ENCODE data around the gene EXOG. TPM values are rescaled to one million over a fixed set of nuclear protein-coding genes. Genes with fewer than 3 reads are reported as not detected.
A peak's percentile ranks its signal among the peaks of the same experiment; 100 is the strongest.

The EXOG gene, protein sequence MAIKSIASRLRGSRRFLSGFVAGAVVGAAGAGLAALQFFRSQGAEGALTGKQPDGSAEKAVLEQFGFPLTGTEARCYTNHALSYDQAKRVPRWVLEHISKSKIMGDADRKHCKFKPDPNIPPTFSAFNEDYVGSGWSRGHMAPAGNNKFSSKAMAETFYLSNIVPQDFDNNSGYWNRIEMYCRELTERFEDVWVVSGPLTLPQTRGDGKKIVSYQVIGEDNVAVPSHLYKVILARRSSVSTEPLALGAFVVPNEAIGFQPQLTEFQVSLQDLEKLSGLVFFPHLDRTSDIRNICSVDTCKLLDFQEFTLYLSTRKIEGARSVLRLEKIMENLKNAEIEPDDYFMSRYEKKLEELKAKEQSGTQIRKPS
- polyA plus RNA-seq (44.4 and 45.6 TPM in 2 replicates), polyA minus RNA-seq (45.5 and 48.0 TPM in 2 replicates)

DNA sequence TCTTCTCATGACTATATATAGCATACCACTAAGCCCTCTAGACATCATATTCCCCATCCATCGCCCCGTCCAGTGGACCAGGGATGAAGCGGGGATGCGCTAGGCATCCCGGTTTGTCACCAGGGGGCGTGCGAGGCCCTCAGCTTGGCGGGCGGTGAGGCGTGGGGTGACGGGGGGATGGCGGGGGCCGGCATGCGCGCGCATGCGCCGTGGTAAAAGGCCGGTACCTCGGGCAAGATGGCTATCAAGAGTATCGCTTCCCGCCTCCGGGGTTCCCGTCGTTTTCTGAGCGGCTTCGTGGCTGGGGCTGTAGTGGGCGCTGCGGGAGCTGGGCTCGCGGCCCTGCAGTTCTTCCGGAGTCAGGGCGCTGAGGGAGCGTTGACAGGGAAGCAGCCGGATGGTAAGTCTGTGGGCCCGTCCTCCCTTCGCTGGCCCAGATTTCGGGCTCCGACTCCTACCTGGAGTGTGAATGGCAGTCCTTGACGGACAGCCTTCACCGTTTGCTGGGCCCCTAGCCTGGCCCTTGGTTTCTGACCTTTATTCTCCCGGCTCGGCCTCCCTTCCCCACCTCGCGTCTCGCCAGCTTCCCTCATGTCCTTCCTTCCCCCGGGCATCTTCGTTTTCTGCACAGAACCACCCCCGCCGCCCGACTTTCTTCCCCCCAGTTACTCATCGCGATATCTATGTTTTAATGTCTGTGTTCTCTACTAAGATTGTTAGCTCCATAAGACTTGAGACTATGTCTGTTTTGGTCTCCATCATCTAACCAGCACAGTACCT is at the start of gene EXOG:
EXOG (plus strand) TSS at position 210 of the 780 bp plus-strand sequence; CDS start at position 238, 28 bp downstream.
- peak within 1 kb of the TSS; percentile 86 for H3K9ac ChIP-seq (ENCODE audit: low read length)
- TF ChIP-seq EP300 (conservative IDR thresholded peaks at IDR 0.05; ENCODE audit: poor library complexity, severe bottlenecking) (no peak), EZH2 (IDR thresholded peaks at IDR 0.05; ENCODE audit: borderline replicate concordance, insufficient read depth, low read length, poor library complexity, severe bottlenecking) (no peak), TAF1 (IDR thresholded peaks at IDR 0.05; ENCODE audit: low read depth) (peak; percentile 69), MXI1 (conservative IDR thresholded peaks at IDR 0.05; ENCODE audit: poor library complexity, severe bottlenecking) (peak; percentile 65), RAD21 (conservative IDR thresholded peaks at IDR 0.05) (peak; percentile 72), SMC3 (conservative IDR thresholded peaks at IDR 0.05; ENCODE audit: poor library complexity) (peak; percentile 82), POLR2AphosphoS5 (IDR thresholded peaks at IDR 0.05) (peak; percentile 62)
- TF ChIP-seq, protein P1, sequence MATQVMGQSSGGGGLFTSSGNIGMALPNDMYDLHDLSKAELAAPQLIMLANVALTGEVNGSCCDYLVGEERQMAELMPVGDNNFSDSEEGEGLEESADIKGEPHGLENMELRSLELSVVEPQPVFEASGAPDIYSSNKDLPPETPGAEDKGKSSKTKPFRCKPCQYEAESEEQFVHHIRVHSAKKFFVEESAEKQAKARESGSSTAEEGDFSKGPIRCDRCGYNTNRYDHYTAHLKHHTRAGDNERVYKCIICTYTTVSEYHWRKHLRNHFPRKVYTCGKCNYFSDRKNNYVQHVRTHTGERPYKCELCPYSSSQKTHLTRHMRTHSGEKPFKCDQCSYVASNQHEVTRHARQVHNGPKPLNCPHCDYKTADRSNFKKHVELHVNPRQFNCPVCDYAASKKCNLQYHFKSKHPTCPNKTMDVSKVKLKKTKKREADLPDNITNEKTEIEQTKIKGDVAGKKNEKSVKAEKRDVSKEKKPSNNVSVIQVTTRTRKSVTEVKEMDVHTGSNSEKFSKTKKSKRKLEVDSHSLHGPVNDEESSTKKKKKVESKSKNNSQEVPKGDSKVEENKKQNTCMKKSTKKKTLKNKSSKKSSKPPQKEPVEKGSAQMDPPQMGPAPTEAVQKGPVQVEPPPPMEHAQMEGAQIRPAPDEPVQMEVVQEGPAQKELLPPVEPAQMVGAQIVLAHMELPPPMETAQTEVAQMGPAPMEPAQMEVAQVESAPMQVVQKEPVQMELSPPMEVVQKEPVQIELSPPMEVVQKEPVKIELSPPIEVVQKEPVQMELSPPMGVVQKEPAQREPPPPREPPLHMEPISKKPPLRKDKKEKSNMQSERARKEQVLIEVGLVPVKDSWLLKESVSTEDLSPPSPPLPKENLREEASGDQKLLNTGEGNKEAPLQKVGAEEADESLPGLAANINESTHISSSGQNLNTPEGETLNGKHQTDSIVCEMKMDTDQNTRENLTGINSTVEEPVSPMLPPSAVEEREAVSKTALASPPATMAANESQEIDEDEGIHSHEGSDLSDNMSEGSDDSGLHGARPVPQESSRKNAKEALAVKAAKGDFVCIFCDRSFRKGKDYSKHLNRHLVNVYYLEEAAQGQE (IDR thresholded peaks at IDR 0.05; ENCODE audit: borderline replicate concordance): peak; percentile 58
- TF ChIP-seq, protein P2, sequence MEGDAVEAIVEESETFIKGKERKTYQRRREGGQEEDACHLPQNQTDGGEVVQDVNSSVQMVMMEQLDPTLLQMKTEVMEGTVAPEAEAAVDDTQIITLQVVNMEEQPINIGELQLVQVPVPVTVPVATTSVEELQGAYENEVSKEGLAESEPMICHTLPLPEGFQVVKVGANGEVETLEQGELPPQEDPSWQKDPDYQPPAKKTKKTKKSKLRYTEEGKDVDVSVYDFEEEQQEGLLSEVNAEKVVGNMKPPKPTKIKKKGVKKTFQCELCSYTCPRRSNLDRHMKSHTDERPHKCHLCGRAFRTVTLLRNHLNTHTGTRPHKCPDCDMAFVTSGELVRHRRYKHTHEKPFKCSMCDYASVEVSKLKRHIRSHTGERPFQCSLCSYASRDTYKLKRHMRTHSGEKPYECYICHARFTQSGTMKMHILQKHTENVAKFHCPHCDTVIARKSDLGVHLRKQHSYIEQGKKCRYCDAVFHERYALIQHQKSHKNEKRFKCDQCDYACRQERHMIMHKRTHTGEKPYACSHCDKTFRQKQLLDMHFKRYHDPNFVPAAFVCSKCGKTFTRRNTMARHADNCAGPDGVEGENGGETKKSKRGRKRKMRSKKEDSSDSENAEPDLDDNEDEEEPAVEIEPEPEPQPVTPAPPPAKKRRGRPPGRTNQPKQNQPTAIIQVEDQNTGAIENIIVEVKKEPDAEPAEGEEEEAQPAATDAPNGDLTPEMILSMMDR (IDR thresholded peaks at IDR 0.05; ENCODE audit: poor library complexity, severe bottlenecking): peak; percentile 91
- no peaks in the 10 kb centered on the region for H3K9me2 ChIP-seq (ENCODE audit: insufficient read depth, low read length)
- H3K79me2 ChIP-seq (replicated peaks; ENCODE audit: insufficient read depth, low read length): peaks cover 8% of the 10 kb centered on the region
- H3K4me3 ChIP-seq (ENCODE audit: low read length): peak within 1 kb of the TSS; percentile 90
- no peaks in the 10 kb centered on the region for H3K27me3 ChIP-seq (ENCODE audit: insufficient read depth, low read depth, low read length)
- H2AFZ ChIP-seq (ENCODE audit: low read depth, low read length): peak within 1 kb of the TSS; percentile 83
- H4K20me1 ChIP-seq (ENCODE audit: insufficient read depth): no peaks in the 10 kb centered on the region
- no peaks in the 10 kb centered on the region for H3K36me3 ChIP-seq (ENCODE audit: insufficient read depth, low read length)
- H3K9me3 ChIP-seq (ENCODE audit: low read length): no peaks in the 10 kb centered on the region
- H3K27ac ChIP-seq (ENCODE audit: low read length): peak within 1 kb of the TSS; percentile 80
- peak within 1 kb of the TSS; percentile 92 for H3K4me2 ChIP-seq (ENCODE audit: low read length)
- no peaks in the 10 kb centered on the region for H3F3A ChIP-seq (ENCODE audit: insufficient read depth, low read length, poor library complexity, severe bottlenecking)

DNA sequence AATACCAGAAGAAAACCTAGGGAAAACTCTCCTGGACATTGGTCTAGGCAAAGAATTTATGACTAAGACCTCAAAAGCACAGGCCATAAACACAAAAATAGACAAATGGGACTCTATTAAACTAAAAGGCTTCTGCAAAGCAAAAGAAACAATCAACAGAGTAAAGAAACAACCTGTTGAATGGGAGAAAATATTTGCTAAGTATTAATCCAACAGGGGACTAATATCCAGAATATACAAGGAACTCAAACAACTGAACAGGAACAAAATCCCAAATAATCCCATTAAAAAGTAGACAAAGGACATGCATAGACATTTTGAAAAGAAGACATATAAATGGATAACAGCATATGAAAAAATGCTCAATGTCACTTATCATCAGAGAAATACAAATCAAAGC is 49.3 kb upstream of the EXOG start:
- Histone ChIP-seq H4K20me1 (ENCODE audit: insufficient read depth) (no peaks in the 10 kb centered on the region), H3K9me3 (ENCODE audit: low read length) (no peaks in the 10 kb centered on the region), H3K79me2 (replicated peaks; ENCODE audit: insufficient read depth, low read length) (no peaks in the 10 kb centered on the region), H3K9me2 (ENCODE audit: insufficient read depth, low read length) (no peaks in the 10 kb centered on the region), H2AFZ (ENCODE audit: low read depth, low read length) (no peak overlapping the region), H3K4me2 (ENCODE audit: low read length) (no peak overlapping the region), H3K36me3 (ENCODE audit: insufficient read depth, low read length) (no peaks in the 10 kb centered on the region), H3K27me3 (ENCODE audit: insufficient read depth, low read depth, low read length) (no peaks in the 10 kb centered on the region), H3K27ac (ENCODE audit: low read length) (no peak overlapping the region), H3K4me3 (ENCODE audit: low read length) (no peak overlapping the region), H3F3A (ENCODE audit: insufficient read depth, low read length, poor library complexity, severe bottlenecking) (no peaks in the 10 kb centered on the region), H3K9ac (ENCODE audit: low read length) (no peak overlapping the region)
- TF ChIP-seq, protein P1 (IDR thresholded peaks at IDR 0.05; ENCODE audit: borderline replicate concordance): no peak
- TF ChIP-seq EZH2 (IDR thresholded peaks at IDR 0.05; ENCODE audit: borderline replicate concordance, insufficient read depth, low read length, poor library complexity, severe bottlenecking) (no peak), POLR2AphosphoS5 (IDR thresholded peaks at IDR 0.05) (no peak), EP300 (conservative IDR thresholded peaks at IDR 0.05; ENCODE audit: poor library complexity, severe bottlenecking) (no peak), SMC3 (conservative IDR thresholded peaks at IDR 0.05; ENCODE audit: poor library complexity) (no peak), RAD21 (conservative IDR thresholded peaks at IDR 0.05) (no peak), TAF1 (IDR thresholded peaks at IDR 0.05; ENCODE audit: low read depth) (no peak), MXI1 (conservative IDR thresholded peaks at IDR 0.05; ENCODE audit: poor library complexity, severe bottlenecking) (no peak)
- TF ChIP-seq, protein P2 (IDR thresholded peaks at IDR 0.05; ENCODE audit: poor library complexity, severe bottlenecking): no peak
